ENCODE results near the gene TCF7L1.
"Not testable (repeated sequence)": the region's sequence is repeated elsewhere in the genome, so short reads cannot be mapped to it uniquely, and the experiment has no call there.

Gene TCF7L1

GRCh38 chr2:85184231-85184630, 51.0 kb downstream of the TCF7L1 start:
- no peak for DNase-seq (ENCODE audit: low read depth in 2 of 2)

- DNase-seq (ENCODE audit: low read depth in 2 of 2) = no peak
Observed at GRCh38 chr2:85184990-85185389, 51.8 kb downstream of the TCF7L1 start.

- no peak for DNase-seq (ENCODE audit: low read depth in 2 of 2)
Observed at GRCh38 chr2:85185431-85185940, 52.3 kb downstream of the TCF7L1 start.

- no peak for DNase-seq (ENCODE audit: low read depth in 2 of 2)
Observed at GRCh38 chr2:85187069-85187468, 53.9 kb downstream of the TCF7L1 start.

- no peak for DNase-seq (ENCODE audit: low read depth in 2 of 2)
Observed at GRCh38 chr2:85188852-85189251, 55.7 kb downstream of the TCF7L1 start.

- no peak for DNase-seq (ENCODE audit: low read depth in 2 of 2)
Observed at GRCh38 chr2:85189606-85190270, 56.5 kb downstream of the TCF7L1 start.

GRCh38 chr2:85191157-85191556, 58.0 kb downstream of the TCF7L1 start:
- DNase-seq (ENCODE audit: low read depth in 2 of 2) = no peak

GRCh38 chr2:85194780-85195480, 61.7 kb downstream of the TCF7L1 start:
- DNase-seq (ENCODE audit: low read depth in 2 of 2) = no peak

- DNase-seq (ENCODE audit: low read depth in 2 of 2) = no peak
Observed at GRCh38 chr2:85195956-85196355, 62.8 kb downstream of the TCF7L1 start.

- no peak for DNase-seq (ENCODE audit: low read depth in 2 of 2)
Observed at GRCh38 chr2:85199698-85200097, 66.5 kb downstream of the TCF7L1 start.

- DNase-seq (ENCODE audit: low read depth in 2 of 2) = no peak
Observed at GRCh38 chr2:85209887-85210286, 76.7 kb downstream of the TCF7L1 start.

GRCh38 chr2:85210511-85210910, 77.3 kb downstream of the TCF7L1 start:
- no peak for DNase-seq (ENCODE audit: low read depth in 2 of 2)

- DNase-seq (ENCODE audit: low read depth in 2 of 2) = not testable (repeated sequence)
Observed at GRCh38 chr2:85211606-85212005, 78.4 kb downstream of the TCF7L1 start.

GRCh38 chr2:85212841-85213240, 79.6 kb downstream of the TCF7L1 start:
- DNase-seq (ENCODE audit: low read depth in 2 of 2) = no peak

GRCh38 chr2:85213404-85213803, 80.2 kb downstream of the TCF7L1 start:
- no peak for DNase-seq (ENCODE audit: low read depth in 2 of 2)

- no peak for DNase-seq (ENCODE audit: low read depth in 2 of 2)
Observed at GRCh38 chr2:85213901-85214512, 80.8 kb downstream of the TCF7L1 start.

- DNase-seq (ENCODE audit: low read depth in 2 of 2) = no peak
Observed at GRCh38 chr2:85215081-85215447, 81.9 kb downstream of the TCF7L1 start.

- DNase-seq (ENCODE audit: low read depth in 2 of 2) = no peak
Observed at GRCh38 chr2:85215448-85216401, 82.5 kb downstream of the TCF7L1 start.

- no peak for DNase-seq (ENCODE audit: low read depth in 2 of 2)
Observed at GRCh38 chr2:85216927-85217326, 83.7 kb downstream of the TCF7L1 start.

- DNase-seq (ENCODE audit: low read depth in 2 of 2) = no peak
Observed at GRCh38 chr2:85221067-85221691, 88.0 kb downstream of the TCF7L1 start.

GRCh38 chr2:85222792-85223191, 89.6 kb downstream of the TCF7L1 start:
- DNase-seq (ENCODE audit: low read depth in 2 of 2) = no peak
